SK-N-SH treated with all-trans-retinoic acid at 6 μM for 48 hours (cell line): Measurements from ENCODE around the gene TFCP2.

ENCODE experiments used
- ATAC-seq: fragments of 200-7000 bp; cut with Tn5 transposase; 3 replicates; pipeline ENCODE4 v1.9.1; 2020; ENCODE audit warnings: mild to moderate bottlenecking, moderate library complexity
- ARNTL ChIP-seq: fragments of 450-650 bp; formaldehyde crosslinking; IDR thresholded peaks from 2 replicates; pipeline ENCODE4 v1.5.0; 2020; ENCODE audit warnings: low read depth, mild to moderate bottlenecking, moderate library complexity, borderline replicate concordance
- BACH2 ChIP-seq: fragments of 250-450 bp; sonication (Bioruptor Pico); IDR thresholded peaks from 2 replicates; pipeline ENCODE4 v1.9.0; 2021; ENCODE audit warnings: mild to moderate bottlenecking, borderline replicate concordance
- CREB5 ChIP-seq: fragments of 250-450 bp; sonication (Bioruptor Pico); IDR thresholded peaks from 2 replicates; pipeline ENCODE4 v1.5.1; 2020; ENCODE audit warnings: low read depth, mild to moderate bottlenecking, moderate library complexity
- CSRNP3 ChIP-seq: fragments of 250-450 bp; sonication (Bioruptor Pico); IDR thresholded peaks from 2 replicates; pipeline ENCODE4 v1.5.1; 2021; ENCODE audit warnings: mild to moderate bottlenecking, moderate library complexity
- GLIS3 ChIP-seq: fragments of 250-450 bp; sonication (Bioruptor Pico); IDR thresholded peaks from 2 replicates; pipeline ENCODE4 v1.5.0; 2020; ENCODE audit warnings: mild to moderate bottlenecking, moderate library complexity
- ISL1 ChIP-seq: fragments of 250-450 bp; sonication (Bioruptor Pico); IDR thresholded peaks from 2 replicates; pipeline ENCODE4 v2.1.2; 2022; ENCODE audit warnings: mild to moderate bottlenecking, moderate library complexity
- OSR1 ChIP-seq: fragments of 250-450 bp; sonication (Bioruptor Pico); IDR thresholded peaks from 2 replicates; pipeline ENCODE4 v1.8.0; 2022; ENCODE audit warnings: moderate library complexity, mild to moderate bottlenecking, inconsistent platforms
- PPARA ChIP-seq: fragments of 250-450 bp; sonication (Bioruptor Pico); IDR thresholded peaks from 2 replicates; pipeline ENCODE4 v1.5.0; 2020; ENCODE audit warnings: mild to moderate bottlenecking, borderline replicate concordance
- RARB ChIP-seq: fragments of 250-450 bp; sonication (Bioruptor Pico); IDR thresholded peaks from 2 replicates; pipeline ENCODE4 v1.8.0; 2021; ENCODE audit warnings: mild to moderate bottlenecking, moderate library complexity
- SNAI2 ChIP-seq: fragments of 250-450 bp; sonication (Bioruptor Pico); IDR thresholded peaks from 2 replicates; pipeline ENCODE4 v1.5.0; 2020; ENCODE audit warnings: mild to moderate bottlenecking, moderate library complexity
- TOX ChIP-seq: fragments of 250-450 bp; sonication (Bioruptor Pico); IDR thresholded peaks from 2 replicates; pipeline ENCODE4 v1.8.0; 2021; ENCODE audit warnings: mild to moderate bottlenecking, moderate library complexity, borderline replicate concordance
- TSHZ2 ChIP-seq: fragments of 250-450 bp; sonication (Bioruptor Pico); IDR thresholded peaks from 2 replicates; pipeline ENCODE4 v1.5.0; 2020; ENCODE audit warnings: mild to moderate bottlenecking, moderate library complexity
- ZC3H10 ChIP-seq: fragments of 250-450 bp; sonication (Bioruptor Pico); IDR thresholded peaks from 2 replicates; pipeline ENCODE4 v1.5.1; 2021; ENCODE audit warnings: mild to moderate bottlenecking, moderate library complexity
- ZFP3 ChIP-seq: fragments of 250-450 bp; sonication (Bioruptor Pico); IDR thresholded peaks from 2 replicates; pipeline ENCODE4 v1.5.0; 2020; ENCODE audit warnings: mild to moderate bottlenecking, moderate library complexity
- ZFP30 ChIP-seq: fragments of 450-650 bp; formaldehyde crosslinking; IDR thresholded peaks from 2 replicates; pipeline ENCODE4 v1.5.0; 2022; ENCODE audit warnings: mild to moderate bottlenecking, moderate library complexity
- ZNF565 ChIP-seq: fragments of 450-650 bp; formaldehyde crosslinking; conservative IDR thresholded peaks from 2 replicates; pipeline ENCODE4 v1.5.0; 2020; ENCODE audit warnings: low read depth, mild to moderate bottlenecking, moderate library complexity
- ZNF70 ChIP-seq: fragments of 450-650 bp; formaldehyde crosslinking; IDR thresholded peaks from 2 replicates; pipeline ENCODE4 v1.5.0; 2020; ENCODE audit warnings: mild to moderate bottlenecking, moderate library complexity
- TF ChIP-seq, protein P1 (sequence below): fragments of 250-450 bp; sonication (Bioruptor Pico); IDR thresholded peaks from 2 replicates; pipeline ENCODE4 v1.8.0; 2021; ENCODE audit warnings: low read depth, mild to moderate bottlenecking, moderate library complexity, borderline replicate concordance
- TF ChIP-seq, protein P2 (sequence below): fragments of 250-450 bp; sonication (Bioruptor Pico); IDR thresholded peaks from 2 replicates; pipeline ENCODE4 v1.8.0; 2020; ENCODE audit warnings: mild to moderate bottlenecking, moderate library complexity, borderline replicate concordance

Gene TFCP2

DNA sequence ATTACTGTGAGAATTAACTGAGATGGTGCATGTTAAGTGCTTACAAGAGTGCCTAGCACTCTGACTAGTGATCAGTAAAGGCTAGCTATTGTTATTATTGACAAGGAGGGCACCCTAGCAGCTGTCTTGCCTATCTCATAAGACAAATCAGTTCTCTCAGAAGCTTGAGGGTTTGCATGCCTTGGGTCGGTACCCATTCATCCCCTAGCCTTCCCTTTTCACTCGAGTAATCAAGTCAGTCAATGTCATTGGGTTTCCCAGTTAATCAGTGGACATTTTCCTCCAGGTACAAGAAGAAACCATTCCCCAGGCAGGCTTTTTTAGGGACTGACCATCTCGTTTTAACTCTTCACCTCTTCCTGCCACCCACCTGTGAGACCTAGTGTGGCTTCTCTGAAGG, 10.4 kb upstream of the TFCP2 start:
- TF ChIP-seq ZNF70 (CRISPR knock-in tag) (no peak), RARB (no peak), TOX (CRISPR knock-in tag) (no peak), OSR1 (CRISPR knock-in tag) (no peak), ZC3H10 (CRISPR knock-in tag) (no peak), PPARA (CRISPR knock-in tag) (no peak), ZNF565 (CRISPR knock-in tag) (no peak), TSHZ2 (CRISPR knock-in tag) (no peak), GLIS3 (CRISPR knock-in tag) (no peak)
- TF ChIP-seq, protein P1, sequence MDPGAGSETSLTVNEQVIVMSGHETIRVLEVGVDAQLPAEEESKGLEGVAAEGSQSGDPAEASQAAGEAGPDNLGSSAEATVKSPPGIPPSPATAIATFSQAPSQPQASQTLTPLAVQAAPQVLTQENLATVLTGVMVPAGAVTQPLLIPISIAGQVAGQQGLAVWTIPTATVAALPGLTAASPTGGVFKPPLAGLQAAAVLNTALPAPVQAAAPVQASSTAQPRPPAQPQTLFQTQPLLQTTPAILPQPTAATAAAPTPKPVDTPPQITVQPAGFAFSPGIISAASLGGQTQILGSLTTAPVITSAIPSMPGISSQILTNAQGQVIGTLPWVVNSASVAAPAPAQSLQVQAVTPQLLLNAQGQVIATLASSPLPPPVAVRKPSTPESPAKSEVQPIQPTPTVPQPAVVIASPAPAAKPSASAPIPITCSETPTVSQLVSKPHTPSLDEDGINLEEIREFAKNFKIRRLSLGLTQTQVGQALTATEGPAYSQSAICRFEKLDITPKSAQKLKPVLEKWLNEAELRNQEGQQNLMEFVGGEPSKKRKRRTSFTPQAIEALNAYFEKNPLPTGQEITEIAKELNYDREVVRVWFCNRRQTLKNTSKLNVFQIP, result no peak
- TF ChIP-seq, protein P2, sequence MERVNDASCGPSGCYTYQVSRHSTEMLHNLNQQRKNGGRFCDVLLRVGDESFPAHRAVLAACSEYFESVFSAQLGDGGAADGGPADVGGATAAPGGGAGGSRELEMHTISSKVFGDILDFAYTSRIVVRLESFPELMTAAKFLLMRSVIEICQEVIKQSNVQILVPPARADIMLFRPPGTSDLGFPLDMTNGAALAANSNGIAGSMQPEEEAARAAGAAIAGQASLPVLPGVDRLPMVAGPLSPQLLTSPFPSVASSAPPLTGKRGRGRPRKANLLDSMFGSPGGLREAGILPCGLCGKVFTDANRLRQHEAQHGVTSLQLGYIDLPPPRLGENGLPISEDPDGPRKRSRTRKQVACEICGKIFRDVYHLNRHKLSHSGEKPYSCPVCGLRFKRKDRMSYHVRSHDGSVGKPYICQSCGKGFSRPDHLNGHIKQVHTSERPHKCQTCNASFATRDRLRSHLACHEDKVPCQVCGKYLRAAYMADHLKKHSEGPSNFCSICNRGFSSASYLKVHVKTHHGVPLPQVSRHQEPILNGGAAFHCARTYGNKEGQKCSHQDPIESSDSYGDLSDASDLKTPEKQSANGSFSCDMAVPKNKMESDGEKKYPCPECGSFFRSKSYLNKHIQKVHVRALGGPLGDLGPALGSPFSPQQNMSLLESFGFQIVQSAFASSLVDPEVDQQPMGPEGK (CRISPR knock-in tag), result no peak
- no peak for ATAC-seq

DNA sequence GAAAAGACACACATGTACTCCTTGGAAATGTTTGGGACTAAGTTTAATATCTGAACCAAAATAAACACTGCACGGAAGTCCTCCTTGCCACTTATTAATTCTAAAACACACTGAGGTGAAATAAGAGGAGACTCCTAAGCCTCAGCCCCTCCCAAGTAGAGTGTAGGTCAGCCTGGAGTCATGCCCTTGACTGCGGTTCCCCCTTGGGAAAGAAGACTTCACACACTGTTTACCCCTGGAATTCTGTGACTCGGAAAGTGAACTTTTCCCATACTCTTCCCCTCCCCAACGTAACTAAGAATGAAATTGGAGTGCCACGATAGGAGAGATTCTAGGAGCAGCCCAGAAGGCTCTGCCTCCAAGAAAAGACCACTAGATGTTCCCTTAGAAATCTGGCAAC, 8.6 kb upstream of the TFCP2 start:
- no peak for ATAC-seq
- no peak for TF ChIP-seq CREB5 (CRISPR knock-in tag)
- no peak for TF ChIP-seq BACH2 (CRISPR knock-in tag)
- TF ChIP-seq ZFP3 (CRISPR knock-in tag), result no peak
- no peak for TF ChIP-seq ISL1 (CRISPR knock-in tag)
- TF ChIP-seq ZFP30 (CRISPR knock-in tag), result no peak
- TF ChIP-seq CSRNP3 (CRISPR knock-in tag), result no peak
- TF ChIP-seq ZNF70 (CRISPR knock-in tag), result no peak
- no peak for TF ChIP-seq ARNTL (CRISPR knock-in tag)
- TF ChIP-seq OSR1 (CRISPR knock-in tag), result no peak
- TF ChIP-seq TOX (CRISPR knock-in tag), result no peak
- no peak for TF ChIP-seq RARB
- TF ChIP-seq, protein P2 (CRISPR knock-in tag), result no peak

- no peak for ATAC-seq
- TF ChIP-seq ARNTL (CRISPR knock-in tag) (no peak), SNAI2 (CRISPR knock-in tag) (no peak), ZNF70 (CRISPR knock-in tag) (no peak), CSRNP3 (CRISPR knock-in tag) (no peak), ZFP30 (CRISPR knock-in tag) (no peak), TSHZ2 (CRISPR knock-in tag) (no peak)
- TF ChIP-seq, protein P2 (CRISPR knock-in tag), result no peak
Measured at GRCh38 chr12:51177897-51178296, 5.0 kb upstream of the TFCP2 start.
